ENCODE data around the gene CPTP.

The CPTP gene

DNA sequence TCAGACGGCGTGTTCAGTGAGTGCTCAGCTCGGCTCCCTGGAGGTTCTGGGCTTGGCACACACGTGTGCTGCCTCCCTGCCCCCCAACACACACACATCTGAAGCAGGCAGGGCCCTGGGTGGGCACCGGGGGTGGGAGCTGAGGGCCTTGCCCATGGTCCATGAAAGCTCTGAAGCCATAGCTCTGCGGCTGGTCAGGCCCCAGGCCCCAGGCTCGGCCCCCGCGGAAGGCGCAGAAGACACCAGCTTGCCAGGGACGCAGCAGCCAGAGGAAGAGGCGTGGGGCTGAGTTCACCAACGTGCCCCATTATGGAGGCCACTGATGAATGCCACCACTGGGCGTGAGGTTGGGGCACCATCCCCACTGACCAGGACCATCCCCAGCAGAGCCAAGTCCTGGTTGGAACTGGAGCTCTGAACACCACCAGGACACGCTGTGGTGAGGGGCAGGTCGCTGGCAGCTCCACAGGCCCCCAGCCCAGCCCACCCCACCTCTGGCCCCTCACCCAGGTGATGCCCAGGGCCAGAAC is 46.2 kb downstream of the CPTP start:
- DNase-seq, result no peak

GRCh38 chr1:1371364-1371745 is 46.8 kb downstream of the CPTP start:
- peak; percentile 89 for DNase-seq

DNA sequence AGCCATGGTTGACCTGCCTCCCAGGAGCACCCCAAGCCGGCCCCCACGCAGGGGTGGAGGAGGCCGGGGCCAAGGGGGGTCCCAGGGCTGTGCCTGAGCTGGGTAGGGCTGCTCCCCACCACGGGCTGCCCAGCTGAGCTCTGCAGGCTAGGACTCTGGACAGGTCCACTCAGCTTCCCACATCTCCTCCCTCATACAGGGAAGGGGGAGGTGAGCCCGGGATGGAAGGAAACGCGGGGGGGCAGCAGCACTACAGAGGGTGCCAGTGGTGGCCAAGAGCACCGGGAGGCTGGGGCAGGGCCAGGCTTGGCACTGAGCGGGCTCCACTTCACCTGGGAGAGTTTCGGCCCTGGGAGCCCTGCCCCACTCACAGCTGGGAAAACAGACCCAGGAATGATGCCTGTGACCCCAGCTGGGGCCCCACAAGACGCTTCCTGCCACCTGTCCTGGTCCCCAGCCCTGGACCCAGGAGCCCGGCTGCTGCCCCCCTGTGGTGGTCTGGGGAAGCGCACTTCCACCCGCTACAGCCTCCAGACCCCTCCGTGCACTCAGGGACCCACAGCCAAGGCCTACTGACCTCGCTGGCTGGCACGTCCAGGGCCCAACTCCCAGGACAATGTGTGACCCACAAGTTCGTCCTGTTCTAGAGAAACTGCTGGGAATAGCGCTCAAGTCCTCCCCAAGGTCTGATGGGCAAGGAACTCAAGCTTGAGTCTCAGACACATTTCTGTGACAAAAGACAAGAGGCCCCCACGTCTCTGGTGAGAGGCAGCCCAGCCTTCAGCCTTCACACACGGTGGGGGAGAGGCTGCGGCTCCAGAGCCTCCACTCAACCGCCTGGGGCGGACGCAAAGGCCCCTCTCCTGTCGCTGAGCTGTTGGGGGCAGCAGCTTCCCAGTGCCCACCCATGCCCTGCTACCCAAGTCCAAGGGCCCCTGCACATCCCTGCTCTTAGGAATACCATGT is 47.4 kb downstream of the CPTP start:
- DNase-seq, result peak; percentile 80

DNA sequence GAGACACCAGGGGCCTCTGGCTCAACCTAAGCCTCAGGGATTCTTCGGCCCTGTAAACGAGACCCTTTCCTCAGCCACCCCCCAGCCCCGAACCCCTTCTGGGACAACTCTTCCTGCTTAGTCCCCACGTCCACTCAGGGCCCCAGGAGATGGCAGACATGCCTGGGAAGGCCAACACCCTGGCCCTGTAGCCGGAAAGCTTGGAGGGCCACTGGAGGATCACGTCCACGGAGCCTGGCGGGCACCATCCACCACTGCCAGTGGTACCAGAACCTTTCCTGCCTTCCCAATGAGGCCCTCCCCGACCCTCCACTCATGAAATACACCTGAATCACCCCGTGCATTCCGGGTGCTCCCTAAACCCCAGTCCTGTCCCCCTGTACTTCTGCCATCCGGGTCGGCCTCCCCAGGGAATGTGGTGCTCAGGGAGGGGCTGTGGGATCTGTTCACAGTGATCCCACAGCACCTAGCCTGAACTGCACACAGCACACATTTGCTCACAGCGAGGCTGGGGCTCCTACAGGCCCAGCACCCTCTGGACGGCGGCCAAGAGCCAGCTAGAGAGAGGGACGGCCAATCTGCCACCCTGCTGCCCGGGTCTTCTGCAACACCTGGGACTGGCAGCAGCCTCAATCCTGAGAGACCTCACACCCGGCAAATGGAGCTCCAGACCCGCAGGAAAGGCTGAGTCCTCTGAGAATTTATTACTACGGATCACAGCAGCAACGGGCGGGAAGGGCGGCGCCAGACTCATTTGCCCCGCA is 48.6 kb downstream of the CPTP start:
- no peak for DNase-seq

DNA sequence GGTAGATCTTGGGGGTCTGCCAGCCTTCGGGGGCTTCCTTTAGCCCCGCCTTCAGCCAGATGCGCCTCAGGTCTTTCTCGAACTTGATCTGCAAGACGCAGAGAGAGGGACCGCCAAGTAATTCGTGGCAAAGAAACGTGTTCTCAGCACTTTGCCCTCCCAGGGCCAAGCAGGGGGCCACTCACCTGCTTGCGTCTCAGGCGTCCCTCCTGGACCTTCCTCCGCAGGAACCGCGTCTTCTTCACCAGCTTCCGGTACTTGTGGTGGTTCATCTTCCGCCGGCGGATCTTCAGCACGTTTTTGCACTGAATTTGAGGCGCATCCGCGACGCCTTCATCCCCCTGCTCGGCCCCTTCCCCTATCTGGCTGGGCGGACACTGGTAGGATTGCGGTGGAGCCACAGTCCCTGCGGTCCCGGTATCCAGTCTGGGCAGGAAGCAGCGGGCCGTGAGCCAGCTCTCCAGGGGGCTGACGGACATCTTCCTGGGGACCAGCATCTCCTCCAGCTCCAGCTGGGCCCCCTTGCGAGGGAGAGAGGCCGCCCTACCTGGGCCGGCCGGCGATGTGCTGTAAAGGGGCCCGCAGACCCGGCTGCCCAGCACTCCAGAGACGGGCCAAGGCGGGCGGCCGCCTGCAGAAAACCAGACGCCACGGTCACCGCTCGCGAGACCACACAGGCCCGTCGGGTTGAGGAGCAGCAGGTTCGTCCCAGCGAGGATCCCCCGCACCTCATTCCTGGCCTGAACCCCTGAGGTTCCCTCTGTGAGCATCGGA is 49.4 kb downstream of the CPTP start:
- DNase-seq, result no peak

DNA sequence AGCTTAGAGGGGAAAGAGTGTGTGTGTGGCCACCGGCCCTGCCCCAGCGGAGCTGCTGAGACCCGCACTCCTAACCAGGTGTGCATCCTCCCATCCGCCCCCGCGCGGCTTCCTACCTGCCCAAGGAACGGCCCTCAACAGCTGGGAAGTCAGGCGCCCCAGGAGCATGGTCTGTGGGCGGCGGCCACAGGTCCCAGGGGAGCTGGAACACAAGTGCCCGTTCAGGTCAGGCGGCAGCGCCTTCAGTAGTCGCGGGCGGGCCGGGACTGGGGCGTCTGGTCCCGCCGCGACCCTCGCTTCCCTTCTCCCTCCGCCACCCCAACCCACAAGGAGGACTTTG is 50.0 kb downstream of the CPTP start:
- no peak for DNase-seq

GRCh38 chr1:1374929-1375662 is 50.5 kb downstream of the CPTP start, which contains the start of gene AURKAIP1:
Gene AURKAIP1 (minus strand): TSS chr1:1375207. CDS start chr1:1374756, 451 bp downstream.
- peak; percentile 99 for DNase-seq

DNA sequence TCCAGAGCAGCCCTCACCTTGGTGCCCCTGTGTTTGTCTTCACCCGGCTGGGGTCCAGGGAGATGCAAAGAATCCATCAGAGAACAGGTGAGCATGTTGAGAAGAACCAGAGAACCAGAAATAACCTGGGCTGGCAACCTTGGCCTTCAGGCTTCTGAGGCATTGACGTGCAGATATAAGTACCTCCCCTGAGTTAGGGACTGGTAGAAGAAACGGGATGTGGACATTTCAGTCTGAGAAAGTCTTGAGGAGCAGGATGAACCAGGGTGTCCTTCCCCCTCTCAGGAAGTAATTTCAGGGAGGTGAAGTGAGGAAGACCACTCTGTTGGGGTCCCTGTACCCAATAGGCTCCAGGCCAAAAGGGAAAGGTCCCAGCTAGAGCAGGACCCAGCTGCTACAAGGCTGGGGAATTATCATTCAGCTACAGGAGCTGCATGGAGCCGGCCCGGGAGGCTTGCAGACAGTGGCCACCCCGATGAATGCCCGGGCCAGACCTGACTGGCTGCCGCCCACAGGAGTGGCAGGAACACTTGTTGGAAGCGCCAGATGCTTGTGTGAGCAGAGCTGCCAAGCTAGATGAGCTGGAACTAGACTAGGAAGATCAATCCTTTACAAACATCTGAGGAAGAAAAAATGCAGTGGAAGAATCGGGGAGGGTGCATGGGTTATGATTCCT is 52.1 kb downstream of the CPTP start:
- DNase-seq, result no peak

DNA sequence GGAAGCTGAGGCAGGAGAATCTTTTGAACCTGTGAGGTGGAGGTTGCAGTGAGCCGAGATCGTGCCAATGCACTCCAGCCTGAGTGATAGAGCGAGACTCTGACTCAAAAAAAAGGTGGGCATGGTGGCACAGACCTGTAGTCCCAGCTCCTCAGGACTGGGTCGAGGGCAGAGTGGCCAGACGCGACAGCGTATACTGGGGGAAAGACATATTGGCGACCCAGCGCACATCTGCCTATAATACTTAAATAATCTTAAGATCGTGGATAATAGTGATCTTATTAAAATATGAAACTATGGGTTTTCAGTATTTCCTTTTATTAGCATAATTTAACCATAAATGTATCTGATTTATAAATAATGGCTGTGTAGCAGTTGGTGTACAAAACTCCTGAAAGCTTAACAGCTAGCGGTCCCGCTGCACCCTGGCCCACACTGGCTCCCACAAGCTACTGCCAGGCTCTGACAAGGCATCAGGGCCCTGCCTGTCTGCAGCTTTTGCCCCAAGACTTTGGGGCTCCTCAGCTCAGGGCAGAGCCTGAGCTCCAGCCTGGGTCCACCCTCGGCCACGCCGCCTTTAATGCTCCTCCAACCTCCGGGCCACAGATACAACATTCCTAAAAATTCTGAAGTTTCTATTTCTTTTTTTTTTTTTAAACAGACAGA is 53.1 kb downstream of the CPTP start:
- DNase-seq, result no peak
